HG03045 (cell line): Measurements from ENCODE around the gene AFF3.
"Not testable (repeated sequence)": the region's sequence is repeated elsewhere in the genome, so short reads cannot be mapped to it uniquely, and the experiment has no call there.

ENCODE experiments used
- ATAC-seq: cut with Tn5 transposase; IDR thresholded peaks from one replicate; pipeline ENCODE4 v1.9.1; 2021; ENCODE audit warnings: mild to moderate bottlenecking, moderate library complexity; ENCODE audit not compliant: unreplicated experiment

The AFF3 gene

DNA sequence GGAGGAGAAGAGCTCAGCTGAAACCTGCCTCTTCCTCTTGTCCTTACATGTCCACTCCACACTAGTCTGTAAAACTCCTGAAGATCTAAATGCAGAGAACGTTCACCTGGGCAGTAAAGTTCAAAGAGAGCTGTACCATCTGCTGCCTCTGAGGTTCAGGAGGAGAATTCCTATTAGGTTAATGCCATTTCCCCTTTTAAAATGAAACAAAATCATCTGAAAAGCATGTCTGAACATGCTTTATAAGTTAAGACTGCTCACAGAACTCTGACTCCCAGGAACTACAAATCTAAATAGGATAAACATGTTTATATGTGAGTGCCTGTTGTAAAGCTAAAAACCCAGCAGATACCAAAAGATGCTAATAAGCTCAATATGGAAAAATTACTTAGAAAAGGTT lies 164.4 kb downstream of the AFF3 start:
- ATAC-seq, result no peak

DNA sequence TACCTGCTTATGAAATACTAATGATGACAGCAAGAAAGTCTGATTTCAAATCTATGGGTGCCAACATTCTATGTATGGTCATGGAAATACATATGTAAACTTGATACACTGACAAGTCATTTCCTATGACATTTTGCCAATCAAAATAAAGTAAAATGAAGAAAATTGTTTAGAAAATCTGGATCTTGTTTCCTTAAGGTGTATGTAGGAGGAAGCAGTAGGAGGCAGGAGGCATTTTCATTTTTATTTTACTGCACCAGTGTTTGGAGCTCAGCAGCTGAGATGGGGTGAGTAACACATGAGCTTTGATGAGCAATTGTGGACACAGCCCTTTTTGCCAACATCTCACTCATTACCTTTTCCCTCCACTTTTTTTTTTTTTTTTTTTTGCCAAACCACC lies 167.0 kb downstream of the AFF3 start:
- ATAC-seq, result no peak

- ATAC-seq, result no peak
These were observed 167.6 kb downstream of the AFF3 start for GRCh38 chr2:99974682-99975375.

GRCh38 chr2:99974275-99974674 lies 168.1 kb downstream of the AFF3 start:
- ATAC-seq, result no peak

DNA sequence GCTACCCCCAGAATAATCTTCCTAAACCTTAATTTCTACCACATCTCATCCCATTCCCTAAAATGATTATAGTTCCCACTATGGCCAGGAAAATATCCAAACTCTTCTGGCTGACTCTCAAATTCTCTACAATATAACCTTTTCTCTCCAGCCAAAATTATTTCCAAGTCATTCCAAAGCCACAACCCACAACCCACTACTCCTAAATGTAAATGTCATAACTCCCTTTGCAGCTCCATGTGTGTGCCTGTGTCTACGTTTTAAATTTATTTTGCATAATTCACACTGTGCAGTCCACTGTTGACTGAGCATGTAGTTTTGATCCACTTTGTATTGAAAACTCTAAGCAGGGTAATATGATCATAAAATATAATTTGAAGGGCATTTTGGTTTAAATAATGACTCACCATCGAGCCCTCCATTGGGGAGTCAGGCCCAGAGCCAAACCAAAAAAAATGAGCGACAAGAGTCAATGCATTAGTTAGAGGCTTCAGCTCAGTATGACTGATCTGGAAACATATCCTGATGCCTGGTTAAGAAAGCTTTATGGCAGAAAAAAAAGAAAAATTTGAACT lies 171.0 kb downstream of the AFF3 start:
- no peak for ATAC-seq

- no peak for ATAC-seq
These were observed 172.0 kb downstream of the AFF3 start for GRCh38 chr2:99970292-99970868.

DNA sequence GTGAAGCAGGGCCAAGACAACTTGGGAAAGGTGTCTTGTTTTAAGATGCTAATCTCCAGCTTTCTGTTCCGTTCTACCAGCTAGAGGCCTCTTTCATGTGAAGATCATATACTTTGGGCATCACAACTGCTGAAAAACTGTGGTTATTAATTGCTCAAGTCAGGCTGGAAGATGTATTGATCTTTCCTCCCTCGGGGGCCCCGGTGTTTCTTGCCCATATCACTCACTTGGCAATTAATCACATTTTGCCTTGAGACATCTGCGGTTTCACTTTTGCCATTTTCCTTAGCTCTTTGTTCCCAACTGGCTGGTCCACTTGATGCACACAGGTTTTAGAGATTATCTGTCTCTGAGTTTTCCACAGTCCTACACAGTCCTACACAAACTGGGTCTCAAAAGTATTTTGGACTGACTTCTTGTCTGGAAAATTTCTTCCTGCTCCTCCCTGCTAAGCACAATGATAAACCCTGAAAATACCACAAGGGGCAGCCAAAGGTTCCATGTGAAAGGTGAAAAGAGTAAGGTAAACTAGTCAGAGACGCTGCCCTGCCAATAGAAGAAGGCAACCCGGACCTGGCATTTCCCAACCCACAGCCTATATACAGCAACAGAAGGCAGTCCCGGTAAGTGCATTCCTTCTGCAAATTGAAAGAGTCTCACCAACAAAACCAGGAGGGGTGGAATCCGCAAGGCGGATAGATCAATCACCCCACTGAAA lies 181.0 kb downstream of the AFF3 start:
- no peak for ATAC-seq

GRCh38 chr2:99960790-99961189 lies 181.6 kb downstream of the AFF3 start:
- no peak for ATAC-seq

DNA sequence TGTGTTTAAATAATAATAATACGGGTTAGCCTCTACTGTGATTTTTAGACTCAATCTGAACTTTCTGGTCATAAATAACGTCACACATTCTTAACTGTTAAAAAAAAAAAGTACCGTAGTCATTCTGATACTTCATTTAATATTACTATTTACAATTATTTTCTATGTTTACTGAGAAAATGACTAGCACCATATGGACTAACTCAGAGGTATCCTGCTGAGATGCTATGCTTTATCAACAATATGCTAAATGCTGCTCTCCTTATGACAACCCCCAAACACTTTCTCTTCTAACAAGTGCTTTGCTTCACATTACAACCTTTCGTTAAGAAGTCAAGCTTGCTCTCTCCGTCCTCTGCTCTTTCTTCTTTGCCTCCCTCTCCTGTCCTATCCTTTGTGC lies 182.1 kb downstream of the AFF3 start:
- no peak for ATAC-seq

DNA sequence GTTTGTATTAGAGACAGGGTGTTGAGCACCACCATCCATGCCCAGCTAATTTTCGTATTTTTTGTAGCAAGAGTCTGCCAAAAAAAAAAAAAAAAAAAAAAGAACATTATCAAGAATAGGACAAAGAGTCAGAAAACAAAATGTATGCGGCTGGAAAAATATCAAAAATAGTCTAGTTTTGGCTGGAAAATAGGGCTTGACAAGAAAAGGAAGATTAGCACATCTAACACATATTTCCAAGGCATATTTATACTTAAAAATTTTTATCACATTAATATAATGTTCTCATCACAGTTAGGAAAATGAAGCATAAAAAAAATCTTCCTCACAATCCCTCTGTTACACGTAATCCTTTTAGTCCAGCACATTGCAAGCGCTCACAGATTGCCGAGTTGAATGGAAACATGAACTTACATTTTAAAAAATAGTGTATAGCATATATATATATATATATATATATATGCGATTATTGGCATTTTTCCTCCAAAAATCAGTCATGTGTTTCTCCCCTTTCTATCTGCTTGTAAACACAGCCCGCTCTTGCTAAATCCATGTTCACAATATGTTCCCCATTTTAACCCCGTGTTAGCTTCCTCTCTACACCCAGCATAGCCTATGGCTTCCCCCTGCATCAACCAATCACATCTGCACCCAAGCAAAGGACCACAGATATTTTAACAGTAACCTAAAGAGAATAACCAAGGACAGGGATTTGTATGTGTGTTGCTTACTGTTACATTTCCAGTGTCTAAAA lies 183.0 kb downstream of the AFF3 start:
- no peak for ATAC-seq

- ATAC-seq, result no peak
These were observed 184.9 kb downstream of the AFF3 start for GRCh38 chr2:99957332-99958133.

- ATAC-seq, result no peak
These were observed 186.0 kb downstream of the AFF3 start for GRCh38 chr2:99956232-99957030.

GRCh38 chr2:99953750-99954149 lies 188.6 kb downstream of the AFF3 start:
- no peak for ATAC-seq

DNA sequence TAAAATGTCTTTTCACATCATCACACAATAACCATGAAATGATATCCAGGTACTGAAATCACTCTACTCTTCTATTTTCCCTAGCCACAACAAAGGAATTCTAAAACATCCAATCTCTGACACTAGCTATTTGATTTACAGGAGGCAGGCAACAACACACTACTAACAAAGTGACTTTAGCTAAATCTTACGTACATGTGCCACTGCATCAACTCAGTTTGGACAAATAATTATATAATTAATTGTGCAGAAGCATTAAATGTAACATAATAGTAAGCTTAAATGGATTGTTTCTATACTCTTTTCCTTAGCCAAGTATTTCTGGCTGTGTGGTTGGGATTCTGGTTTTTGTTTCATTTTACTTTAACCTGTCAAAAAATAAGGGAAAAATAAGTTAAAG lies 192.4 kb downstream of the AFF3 start:
- ATAC-seq, result no peak

DNA sequence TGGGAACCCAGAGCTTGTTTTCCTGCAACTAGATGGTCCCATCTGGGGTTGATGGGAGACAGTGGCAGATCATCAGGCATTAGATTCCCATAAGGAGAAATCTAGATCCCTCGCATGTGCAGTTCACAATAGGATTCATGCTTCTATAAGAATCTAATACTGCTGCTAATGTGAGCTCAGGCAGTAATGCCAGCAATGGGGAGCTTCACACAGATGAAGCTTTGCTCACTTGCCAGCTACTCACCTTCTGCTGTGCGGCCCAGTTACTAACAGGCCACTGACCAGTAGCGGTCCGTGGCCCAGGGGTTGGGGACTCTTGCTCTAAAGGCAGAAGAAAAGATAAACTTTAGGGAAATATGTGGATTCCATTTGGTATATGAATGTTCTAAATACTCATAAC lies 192.9 kb downstream of the AFF3 start:
- ATAC-seq, result no peak

DNA sequence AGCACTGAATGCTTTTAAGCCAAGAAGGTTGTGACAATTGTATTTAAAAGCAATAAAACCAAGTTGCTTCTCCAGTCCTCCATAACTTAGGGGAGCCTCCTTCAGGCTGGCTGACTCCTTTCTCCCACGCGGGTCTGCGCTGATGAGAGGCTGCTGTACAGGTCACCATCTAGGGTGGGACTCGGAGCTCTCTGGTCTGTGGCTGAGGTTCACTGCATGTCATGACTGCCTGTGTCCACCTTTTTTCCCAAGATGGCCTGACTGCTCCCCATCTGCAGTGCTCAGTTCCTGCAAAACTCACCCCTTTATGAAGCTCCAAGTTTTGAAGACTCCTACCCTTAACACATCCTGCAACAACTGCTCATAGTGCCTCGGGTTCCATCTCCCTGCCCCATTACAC lies 194.4 kb downstream of the AFF3 start:
- no peak for ATAC-seq

- not testable (repeated sequence) for ATAC-seq
These were observed 195.0 kb downstream of the AFF3 start for GRCh38 chr2:99947366-99947765.

- ATAC-seq, result no peak
These were observed 198.4 kb downstream of the AFF3 start for GRCh38 chr2:99944019-99944418.

DNA sequence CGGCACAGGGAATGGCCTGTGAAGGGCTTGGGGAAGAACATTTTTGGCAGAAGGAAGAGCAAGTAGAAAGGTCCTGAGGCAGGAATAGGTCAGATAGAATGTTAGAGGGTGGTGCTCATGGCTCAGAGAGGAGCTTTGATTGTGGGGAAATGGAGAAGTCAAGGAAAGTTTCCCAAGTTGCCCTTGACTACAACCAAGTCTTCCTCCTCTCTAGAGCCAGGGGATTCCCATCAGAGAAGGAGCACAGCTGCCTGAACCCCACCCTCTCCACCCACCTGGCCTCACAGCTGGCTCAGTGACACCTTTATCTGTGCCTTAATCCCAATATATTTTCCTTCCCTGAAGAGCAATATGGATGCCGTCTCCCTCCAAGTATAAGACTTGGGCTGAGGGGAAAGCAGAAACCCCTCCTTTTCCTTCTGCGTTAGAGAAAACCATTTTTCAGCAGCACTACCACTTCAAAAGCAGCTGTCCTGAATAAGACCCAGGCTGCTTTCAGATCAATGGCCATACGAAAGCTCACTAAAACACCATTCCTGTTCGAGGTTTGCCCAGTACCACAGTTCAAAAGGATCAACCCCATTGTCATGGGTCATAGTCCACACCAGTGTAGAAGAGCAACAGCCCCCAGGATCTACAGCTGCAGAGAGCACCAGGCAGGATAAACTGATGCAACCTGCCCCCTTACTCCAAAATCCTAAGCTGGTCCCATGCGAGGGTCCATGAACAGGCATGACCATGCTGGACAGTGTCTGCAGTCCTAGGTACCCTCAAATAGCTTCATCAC lies 199.6 kb downstream of the AFF3 start:
- ATAC-seq, result no peak
